ENCODE data around the gene CERS6.
"Not testable (repeated sequence)": the region's sequence is repeated elsewhere in the genome, so short reads cannot be mapped to it uniquely, and the experiment has no call there.

Gene CERS6

DNA sequence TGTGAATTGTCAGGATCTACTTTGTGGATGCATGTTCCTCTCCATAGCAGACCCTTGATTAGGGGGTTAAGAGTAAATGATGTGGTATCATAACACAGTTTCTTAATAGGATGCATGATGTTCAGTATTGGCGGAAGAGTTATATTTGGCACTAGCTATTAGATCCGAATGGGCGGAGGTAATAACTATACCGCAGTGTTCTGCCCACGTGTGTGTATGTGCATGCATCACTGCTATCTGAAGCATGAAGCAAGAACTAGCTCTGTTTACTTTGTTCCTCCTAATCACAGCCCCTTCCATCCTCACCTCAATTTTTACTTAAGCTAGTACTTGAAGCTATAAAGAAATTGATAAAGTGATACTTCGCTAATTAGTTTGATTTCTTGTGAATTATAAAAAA is 186.8 kb downstream of the CERS6 start:
- Mint-ChIP-seq H3K4me3 (no peak overlapping the region), H3K27ac (no peak overlapping the region), H3K4me1 (ENCODE audit: low read depth) (peaks cover 6% of the 10 kb centered on the region), H3K9me3 (peaks cover 5% of the 10 kb centered on the region), H3K27me3 (ENCODE audit: low read depth) (no peaks in the 10 kb centered on the region), H3K36me3 (ENCODE audit: low read depth) (peaks cover 4% of the 10 kb centered on the region)
- DNase-seq (ENCODE audit: low spot score), result no peak

DNA sequence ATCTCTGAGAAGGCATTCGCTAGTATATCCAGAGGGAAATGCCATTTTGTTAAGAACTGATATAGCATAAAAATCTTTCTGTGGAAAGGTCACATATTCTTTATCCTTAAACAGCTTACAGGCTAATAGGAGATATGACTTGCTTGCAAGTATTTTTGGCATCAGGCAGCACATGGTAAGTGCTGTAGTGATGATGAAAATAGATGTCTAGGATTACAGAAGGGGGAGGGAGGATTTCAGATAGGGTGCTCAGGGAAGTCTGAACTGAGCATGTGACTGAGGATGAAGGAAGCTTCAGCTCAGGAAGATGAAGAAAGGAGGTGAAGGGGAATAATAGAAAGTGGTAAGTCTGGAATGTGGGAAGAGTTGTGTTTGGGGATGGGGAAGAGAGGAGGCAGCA is 187.9 kb downstream of the CERS6 start:
- H3K36me3 Mint-ChIP-seq (ENCODE audit: low read depth), result peaks cover 4% of the 10 kb centered on the region
- H3K9me3 Mint-ChIP-seq, result peaks cover 5% of the 10 kb centered on the region
- H3K4me3 Mint-ChIP-seq, result no peak overlapping the region
- no peak overlapping the region for H3K27ac Mint-ChIP-seq
- no peak for DNase-seq (ENCODE audit: low spot score)
- peaks cover 6% of the 10 kb centered on the region for H3K4me1 Mint-ChIP-seq (ENCODE audit: low read depth)
- no peaks in the 10 kb centered on the region for H3K27me3 Mint-ChIP-seq (ENCODE audit: low read depth)

DNA sequence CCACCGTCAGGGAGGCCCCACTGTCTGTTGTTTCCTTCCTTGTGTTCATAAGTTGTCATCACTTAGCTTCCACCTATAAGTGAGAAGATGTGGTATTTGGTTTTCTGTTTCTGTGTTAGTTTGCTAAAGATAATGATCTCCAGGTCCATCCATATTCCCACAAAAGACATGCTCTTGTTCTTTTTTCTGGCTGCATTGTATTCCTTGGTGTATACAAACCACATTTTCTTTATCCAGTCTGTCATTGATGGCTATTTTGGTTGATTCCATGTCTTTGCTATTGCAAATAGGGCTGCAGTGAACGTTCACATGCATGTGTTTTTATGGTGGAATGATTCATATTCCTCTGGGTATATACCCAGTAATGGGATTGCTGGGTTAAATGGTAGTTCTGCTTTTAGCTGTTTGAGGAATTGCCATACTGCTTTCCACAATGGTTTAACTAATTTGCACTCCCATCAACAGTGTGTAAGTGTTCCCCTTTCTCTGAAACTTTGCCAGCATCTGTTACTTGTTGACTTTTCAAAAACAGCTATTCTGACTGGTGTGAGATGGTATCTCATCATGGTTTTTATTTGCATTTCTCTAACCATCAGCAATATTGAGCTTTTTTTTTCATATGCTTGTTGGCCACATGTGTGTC is 189.7 kb downstream of the CERS6 start:
- Mint-ChIP-seq H3K36me3 (ENCODE audit: low read depth) (peaks cover 4% of the 10 kb centered on the region), H3K4me1 (ENCODE audit: low read depth) (peaks cover 9% of the 10 kb centered on the region), H3K27ac (no peak overlapping the region), H3K9me3 (peaks cover 5% of the 10 kb centered on the region), H3K4me3 (no peak overlapping the region), H3K27me3 (ENCODE audit: low read depth) (no peaks in the 10 kb centered on the region)
- no peak for DNase-seq (ENCODE audit: low spot score)

DNA sequence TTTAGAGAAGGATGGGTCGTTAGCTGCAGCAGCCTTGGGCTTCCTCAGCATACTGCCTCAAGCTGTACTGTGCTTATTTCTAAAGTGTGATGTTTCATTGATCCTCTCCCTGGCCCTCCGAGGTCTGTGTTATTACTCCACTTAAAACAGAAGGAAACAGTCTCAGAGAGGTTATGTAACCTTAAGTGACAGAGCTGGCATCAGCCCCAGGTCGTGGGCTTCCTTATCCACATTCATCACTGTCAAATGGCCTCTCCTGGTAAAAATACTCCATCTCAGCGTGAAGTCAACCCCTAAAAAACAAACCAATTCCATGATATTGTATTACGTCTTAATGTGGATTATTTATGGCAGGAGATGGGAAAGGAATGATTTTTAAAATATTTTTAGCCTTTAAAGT is 193.0 kb downstream of the CERS6 start:
- Mint-ChIP-seq H3K27ac (no peak overlapping the region), H3K4me3 (no peak overlapping the region), H3K4me1 (ENCODE audit: low read depth) (peaks cover 9% of the 10 kb centered on the region), H3K9me3 (peaks cover 5% of the 10 kb centered on the region), H3K36me3 (ENCODE audit: low read depth) (peaks cover 2% of the 10 kb centered on the region), H3K27me3 (ENCODE audit: low read depth) (no peaks in the 10 kb centered on the region)
- no peak for DNase-seq (ENCODE audit: low spot score)

DNA sequence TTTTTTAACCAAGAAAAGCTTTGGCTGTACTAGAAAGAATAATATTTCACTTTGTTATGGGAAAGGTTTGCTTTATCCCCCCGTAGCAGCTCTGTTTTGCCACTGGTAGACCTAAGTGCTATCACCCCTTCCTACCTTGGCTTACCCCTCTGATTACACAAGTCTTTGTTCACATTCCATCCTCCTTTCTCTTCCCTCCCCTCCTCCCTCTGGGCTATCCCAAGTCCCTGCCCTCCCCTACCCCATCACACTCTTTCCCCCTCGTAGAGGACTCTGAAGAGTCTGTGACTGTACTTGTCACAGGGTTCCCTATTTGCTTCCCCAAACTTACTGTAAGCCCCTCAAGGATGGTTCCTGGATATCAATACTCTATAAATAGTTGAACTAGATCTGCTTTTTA is 193.5 kb downstream of the CERS6 start:
- no peak for DNase-seq (ENCODE audit: low spot score)
- H3K4me3 Mint-ChIP-seq, result no peak overlapping the region
- no peak overlapping the region for H3K27ac Mint-ChIP-seq
- H3K4me1 Mint-ChIP-seq (ENCODE audit: low read depth), result peaks cover 8% of the 10 kb centered on the region
- H3K36me3 Mint-ChIP-seq (ENCODE audit: low read depth), result no peaks in the 10 kb centered on the region
- no peaks in the 10 kb centered on the region for H3K27me3 Mint-ChIP-seq (ENCODE audit: low read depth)
- H3K9me3 Mint-ChIP-seq, result peaks cover 6% of the 10 kb centered on the region

DNA sequence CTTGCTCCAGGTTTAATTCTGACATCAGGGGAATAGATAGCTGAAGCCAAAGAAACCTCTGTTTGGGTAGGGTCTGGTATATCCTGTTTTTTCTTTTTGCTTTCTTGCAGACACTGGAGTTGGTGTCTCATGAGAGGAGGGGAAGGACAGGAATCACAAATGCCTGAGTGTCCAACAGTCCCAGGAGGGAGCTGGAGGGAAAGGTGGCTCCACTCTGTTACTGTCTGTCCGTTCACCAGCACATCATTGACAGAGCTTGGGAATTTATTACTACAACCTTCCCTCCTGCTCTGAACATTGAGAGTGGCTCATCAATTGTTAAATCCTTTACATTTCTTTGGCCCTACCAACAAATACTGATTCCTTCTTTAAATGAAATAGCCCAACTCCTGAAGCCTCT is 194.1 kb downstream of the CERS6 start:
- H3K4me1 Mint-ChIP-seq (ENCODE audit: low read depth), result peaks cover 8% of the 10 kb centered on the region
- no peaks in the 10 kb centered on the region for H3K27me3 Mint-ChIP-seq (ENCODE audit: low read depth)
- no peak for DNase-seq (ENCODE audit: low spot score)
- no peak overlapping the region for H3K27ac Mint-ChIP-seq
- peaks cover 9% of the 10 kb centered on the region for H3K9me3 Mint-ChIP-seq
- no peak overlapping the region for H3K4me3 Mint-ChIP-seq
- H3K36me3 Mint-ChIP-seq (ENCODE audit: low read depth), result peaks cover under 1% of the 10 kb centered on the region

DNA sequence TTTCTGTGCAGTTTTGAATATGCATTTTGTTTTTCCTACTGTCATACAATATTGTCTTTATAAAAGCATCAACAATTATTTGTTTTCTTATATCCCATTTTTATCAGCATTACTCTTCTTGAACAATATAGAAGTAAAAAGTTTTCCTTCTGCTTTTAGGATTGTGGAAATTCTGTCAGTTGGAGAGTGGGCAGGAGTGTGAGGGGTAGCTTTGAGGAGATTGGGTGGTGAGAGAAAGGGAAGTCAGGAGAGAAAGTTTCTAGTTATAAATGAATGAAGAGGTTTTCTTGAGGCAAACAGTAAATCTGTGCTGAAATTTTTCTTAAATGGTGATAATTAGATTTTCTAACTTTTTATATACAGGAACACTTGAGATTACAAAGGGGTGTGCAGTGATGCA is 194.7 kb downstream of the CERS6 start:
- no peak overlapping the region for H3K4me3 Mint-ChIP-seq
- peaks cover 6% of the 10 kb centered on the region for H3K9me3 Mint-ChIP-seq
- no peak overlapping the region for H3K27ac Mint-ChIP-seq
- DNase-seq (ENCODE audit: low spot score), result no peak
- H3K4me1 Mint-ChIP-seq (ENCODE audit: low read depth), result peaks cover 5% of the 10 kb centered on the region
- H3K36me3 Mint-ChIP-seq (ENCODE audit: low read depth), result peaks cover 5% of the 10 kb centered on the region
- no peaks in the 10 kb centered on the region for H3K27me3 Mint-ChIP-seq (ENCODE audit: low read depth)

DNA sequence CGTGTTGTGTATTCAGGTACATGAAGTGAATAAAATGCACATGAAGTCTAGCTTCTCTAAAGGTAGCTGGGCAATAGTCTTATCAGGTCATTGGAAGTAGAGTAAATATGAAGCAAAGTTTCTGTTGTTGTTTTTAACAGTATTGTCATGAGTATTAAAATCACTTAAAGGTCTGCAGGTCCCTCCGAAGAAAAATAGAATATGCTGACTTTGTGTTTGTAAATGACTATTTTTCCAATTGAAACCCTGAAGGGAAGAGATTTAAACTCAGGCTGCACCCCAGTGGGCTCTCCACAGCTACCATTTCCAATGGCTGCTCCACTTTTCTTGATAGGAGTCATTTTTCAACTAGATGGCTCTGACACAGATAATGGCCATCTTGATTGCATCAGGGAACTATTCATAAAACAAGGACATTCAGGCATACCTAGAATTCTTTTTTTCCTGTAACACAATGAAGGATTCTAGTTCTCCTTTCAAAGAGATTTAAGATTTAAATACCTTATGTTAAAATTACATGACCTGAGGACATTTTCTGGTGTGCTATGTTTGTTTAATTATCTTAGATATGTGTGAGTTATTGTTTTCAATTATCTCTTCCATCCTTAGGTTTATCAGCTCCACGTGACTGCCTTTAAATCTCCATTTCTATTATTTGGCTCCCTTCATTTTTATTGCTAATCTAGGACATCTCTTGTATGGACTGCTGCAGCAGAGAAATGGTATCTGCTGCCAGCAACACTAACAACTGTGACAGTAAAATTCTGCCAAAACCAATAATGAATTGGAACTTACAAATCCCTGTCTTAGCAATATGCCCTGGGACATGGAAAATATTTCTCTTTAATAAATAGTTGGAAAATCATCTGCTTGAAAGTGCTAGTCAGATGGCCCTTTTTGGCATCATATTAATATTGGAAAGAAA is 197.2 kb downstream of the CERS6 start:
- no peak for DNase-seq (ENCODE audit: low spot score)
- Mint-ChIP-seq H3K4me1 (ENCODE audit: low read depth) (peaks cover 5% of the 10 kb centered on the region), H3K9me3 (peaks cover 4% of the 10 kb centered on the region), H3K36me3 (ENCODE audit: low read depth) (peaks cover 5% of the 10 kb centered on the region), H3K4me3 (no peak overlapping the region), H3K27ac (no peak overlapping the region), H3K27me3 (ENCODE audit: low read depth) (no peaks in the 10 kb centered on the region)

DNA sequence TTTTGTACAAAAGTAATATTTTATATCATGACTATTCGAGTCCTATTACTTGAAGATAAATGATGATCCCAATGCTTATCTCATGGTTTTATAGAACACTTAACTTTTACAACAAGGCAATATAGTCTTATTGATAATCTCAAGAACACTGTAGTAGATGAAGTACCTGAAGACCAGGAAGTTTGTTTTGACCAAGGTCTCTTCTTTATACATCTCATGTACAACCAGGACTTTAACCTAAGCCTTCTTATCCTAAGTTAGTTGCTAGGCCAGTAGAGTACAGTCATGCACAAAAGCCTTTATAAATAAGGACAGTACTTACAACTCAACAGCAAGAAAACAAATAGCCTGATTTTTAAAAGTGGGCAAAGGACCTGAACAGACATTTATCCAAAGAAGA is 198.6 kb downstream of the CERS6 start:
- Mint-ChIP-seq H3K9me3 (peaks cover 4% of the 10 kb centered on the region), H3K36me3 (ENCODE audit: low read depth) (peaks cover 5% of the 10 kb centered on the region), H3K27me3 (ENCODE audit: low read depth) (no peaks in the 10 kb centered on the region), H3K27ac (no peak overlapping the region), H3K4me1 (ENCODE audit: low read depth) (peaks cover 5% of the 10 kb centered on the region), H3K4me3 (no peak overlapping the region)
- DNase-seq (ENCODE audit: low spot score), result no peak

DNA sequence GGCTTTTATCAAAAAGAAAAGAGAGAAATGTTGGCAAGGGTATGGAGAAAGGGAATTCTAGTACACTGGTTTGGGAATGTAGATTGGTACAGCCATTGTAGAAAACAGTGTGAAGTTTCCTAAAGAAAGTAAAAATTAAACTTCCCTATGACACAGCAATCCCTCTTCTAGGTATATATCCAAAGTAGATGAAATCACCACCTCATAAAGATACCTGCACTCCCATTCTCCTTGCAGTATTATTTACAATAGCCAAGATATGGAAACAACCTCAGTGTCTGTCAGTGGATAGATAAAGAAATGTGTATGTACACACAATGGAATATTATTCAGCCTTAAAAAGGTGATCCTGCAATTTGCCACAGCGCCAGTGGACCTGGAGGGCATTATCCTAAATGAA is 199.1 kb downstream of the CERS6 start:
- Mint-ChIP-seq H3K36me3 (ENCODE audit: low read depth) (peaks cover 5% of the 10 kb centered on the region), H3K4me3 (no peak overlapping the region), H3K27me3 (ENCODE audit: low read depth) (no peaks in the 10 kb centered on the region), H3K9me3 (peaks cover 4% of the 10 kb centered on the region), H3K27ac (no peak overlapping the region), H3K4me1 (ENCODE audit: low read depth) (peaks cover 5% of the 10 kb centered on the region)
- no peak for DNase-seq (ENCODE audit: low spot score)

DNA sequence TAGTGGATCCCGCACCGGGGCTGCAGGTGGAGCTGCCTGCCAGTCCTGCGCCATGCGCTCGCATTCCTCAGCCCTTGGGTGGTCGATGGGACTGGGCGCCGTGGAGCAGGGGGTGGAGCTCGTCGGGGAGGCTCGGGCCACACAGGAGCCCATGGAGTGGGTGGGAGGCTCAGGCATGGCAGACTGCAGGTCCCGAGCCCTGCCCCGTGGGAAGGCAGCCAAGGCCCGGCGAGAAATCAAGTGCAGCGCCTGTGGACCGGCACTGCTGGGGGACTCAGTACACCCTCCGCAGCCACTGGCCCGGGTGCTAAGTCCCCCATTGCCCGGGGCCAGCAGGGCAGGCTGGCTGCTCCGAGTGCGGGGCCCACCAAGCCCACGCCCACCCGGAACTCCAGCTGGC is 201.3 kb downstream of the CERS6 start:
- H3K9me3 Mint-ChIP-seq; H3K27me3 Mint-ChIP-seq (ENCODE audit: low read depth); H3K27ac Mint-ChIP-seq; H3K36me3 Mint-ChIP-seq (ENCODE audit: low read depth); H3K4me1 Mint-ChIP-seq (ENCODE audit: low read depth); H3K4me3 Mint-ChIP-seq; DNase-seq (ENCODE audit: low spot score): not testable (repeated sequence)

DNA sequence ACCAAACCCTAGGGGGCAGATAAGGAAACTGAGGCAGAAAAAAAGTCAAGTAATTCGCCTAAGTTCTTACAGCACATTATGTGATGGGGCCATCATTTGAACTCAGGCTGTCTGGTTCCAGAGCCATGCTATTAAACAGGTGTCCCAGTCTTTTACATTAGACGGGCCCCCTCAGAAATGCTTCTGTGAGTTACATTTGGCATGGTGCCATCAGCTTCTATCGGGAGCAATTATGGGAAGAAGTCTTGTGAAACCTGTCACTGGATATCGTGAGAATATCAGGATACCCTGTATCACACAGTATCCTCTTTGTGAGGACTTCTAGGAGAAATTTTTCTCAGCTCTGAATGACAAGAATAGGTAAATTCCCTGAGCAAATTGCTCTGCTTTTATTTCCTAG is 202.6 kb downstream of the CERS6 start:
- Mint-ChIP-seq H3K4me3 (no peak overlapping the region), H3K27ac (no peak overlapping the region), H3K9me3 (peaks cover 4% of the 10 kb centered on the region), H3K4me1 (ENCODE audit: low read depth) (no peaks in the 10 kb centered on the region), H3K36me3 (ENCODE audit: low read depth) (peaks cover 5% of the 10 kb centered on the region), H3K27me3 (ENCODE audit: low read depth) (no peaks in the 10 kb centered on the region)
- no peak for DNase-seq (ENCODE audit: low spot score)

DNA sequence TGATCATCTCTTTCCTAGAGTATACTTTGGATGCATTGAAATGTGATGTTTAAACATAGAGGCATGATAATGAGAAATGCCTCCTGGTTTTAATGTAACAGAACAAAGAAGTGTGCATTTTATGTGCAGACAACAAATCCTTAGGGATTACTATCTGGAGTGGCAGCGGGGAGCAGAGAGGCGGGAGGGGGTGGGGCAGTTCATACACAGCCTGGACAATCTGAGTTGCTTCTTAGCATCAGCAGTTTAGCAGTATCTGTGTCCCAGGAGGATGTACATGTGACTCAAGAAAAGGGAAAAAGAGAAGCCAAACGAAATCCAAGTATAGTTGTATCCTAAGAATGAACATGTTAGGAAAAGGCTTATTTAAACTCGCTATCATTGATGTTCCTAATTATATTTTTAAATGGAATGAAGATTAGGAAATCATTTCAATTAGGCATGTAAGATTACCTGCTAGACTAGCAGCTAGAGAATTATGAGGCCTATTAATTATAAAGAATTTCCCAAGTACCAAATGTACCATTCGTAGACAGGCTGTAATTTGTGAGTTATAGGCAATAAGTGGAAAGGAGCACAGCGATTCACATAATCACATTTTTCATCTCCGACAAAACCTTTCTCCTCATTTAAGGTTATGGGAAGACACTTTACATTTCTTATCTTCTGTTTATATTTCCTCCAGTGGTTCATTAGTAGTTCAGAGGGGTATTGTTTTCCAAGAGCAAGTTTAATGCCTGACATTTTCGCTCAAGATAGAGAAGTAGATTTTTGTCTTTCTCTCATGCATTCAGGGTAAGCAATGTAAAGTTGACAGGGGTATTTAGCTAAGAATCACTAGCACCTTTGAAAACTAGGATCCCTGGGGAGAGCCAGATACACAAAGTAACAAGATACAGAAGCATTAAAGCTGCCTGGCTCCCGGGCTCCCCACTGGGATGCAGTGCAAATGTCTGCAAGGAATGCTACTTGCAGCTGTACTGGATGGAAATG is 205.1 kb downstream of the CERS6 start:
- DNase-seq (ENCODE audit: low spot score), result no peak
- no peak overlapping the region for H3K27ac Mint-ChIP-seq
- no peaks in the 10 kb centered on the region for H3K27me3 Mint-ChIP-seq (ENCODE audit: low read depth)
- H3K4me1 Mint-ChIP-seq (ENCODE audit: low read depth), result peaks cover 8% of the 10 kb centered on the region
- H3K9me3 Mint-ChIP-seq, result no peaks in the 10 kb centered on the region
- H3K4me3 Mint-ChIP-seq, result no peak overlapping the region
- peaks cover 4% of the 10 kb centered on the region for H3K36me3 Mint-ChIP-seq (ENCODE audit: low read depth)

DNA sequence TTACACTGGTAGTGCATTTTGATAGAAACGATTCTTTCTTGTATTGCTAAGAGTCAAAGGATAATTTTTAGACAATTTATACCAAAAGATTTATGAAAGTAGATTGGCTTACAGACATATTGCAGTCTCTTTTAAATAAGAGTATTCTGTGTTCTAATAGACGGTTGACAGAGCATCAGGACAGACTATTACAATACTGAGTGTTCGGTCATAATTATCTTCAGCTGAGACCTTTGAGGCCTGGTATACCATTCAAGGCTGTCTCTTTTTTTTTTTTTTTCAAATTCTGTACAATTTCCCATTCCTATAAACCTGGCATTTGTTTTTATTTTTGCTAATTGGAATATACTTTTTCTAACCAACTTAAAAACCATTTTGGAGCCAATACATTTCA is 205.8 kb downstream of the CERS6 start:
- no peak overlapping the region for H3K4me3 Mint-ChIP-seq
- H3K27ac Mint-ChIP-seq, result no peak overlapping the region
- no peak for DNase-seq (ENCODE audit: low spot score)
- peaks cover 11% of the 10 kb centered on the region for H3K4me1 Mint-ChIP-seq (ENCODE audit: low read depth)
- no peaks in the 10 kb centered on the region for H3K27me3 Mint-ChIP-seq (ENCODE audit: low read depth)
- H3K36me3 Mint-ChIP-seq (ENCODE audit: low read depth), result peaks cover 4% of the 10 kb centered on the region
- no peaks in the 10 kb centered on the region for H3K9me3 Mint-ChIP-seq
